Neural progenitor cell (in vitro differentiated cells): ENCODE measurements around the gene HYDIN. TPM values are rescaled to one million over a fixed set of nuclear protein-coding genes. Genes with fewer than 3 reads are reported as not detected.
"Not testable (repeated sequence)": the region's sequence is repeated elsewhere in the genome, so short reads cannot be mapped to it uniquely, and the experiment has no call there.

Source experiments
- DNase-seq: peaks from one replicate; pipeline ENCODE4 v3.0.0-alpha.2; 2016; ENCODE audit warnings: low spot score
- H2AFZ ChIP-seq: fragments of 200-600 bp; sonication (generic); replicated peaks from 2 replicates; pipeline ENCODE4 v1.6.1; 2016; ENCODE audit warnings: antibody characterized with exemption
- H3F3A ChIP-seq: fragments of 200-600 bp; sonication (generic); 2 replicates; pipeline ENCODE4 v1.6.1; 2016; ENCODE audit warnings: antibody characterized with exemption, low read depth
- H3K27ac ChIP-seq: fragments of 200-600 bp; sonication (generic); 2 replicates; pipeline ENCODE4 v1.5.1; 2016; ENCODE audit warnings: mild to moderate bottlenecking
- H3K27me3 ChIP-seq: fragments of 200-600 bp; sonication (generic); 2 replicates; pipeline ENCODE4 v1.6.1; 2016; ENCODE audit warnings: mild to moderate bottlenecking, moderate library complexity
- H3K36me3 ChIP-seq: fragments of 200-600 bp; sonication (generic); 2 replicates; pipeline ENCODE4 v1.5.1; 2016
- H3K4me1 ChIP-seq: fragments of 200-600 bp; sonication (generic); 2 replicates; pipeline ENCODE4 v1.6.1; 2016; ENCODE audit warnings: mixed run types
- H3K4me2 ChIP-seq: fragments of 200-600 bp; sonication (generic); 2 replicates; pipeline ENCODE4 v1.6.1; 2016
- H3K4me3 ChIP-seq: fragments of 200-600 bp; sonication (generic); 2 replicates; pipeline ENCODE4 v1.5.1; 2016
- H3K79me2 ChIP-seq: fragments of 200-600 bp; sonication (generic); 2 replicates; pipeline ENCODE4 v1.6.1; 2016; ENCODE audit warnings: low read depth
- H3K9ac ChIP-seq: fragments of 200-600 bp; sonication (generic); 2 replicates; pipeline ENCODE4 v1.6.1; 2016
- H3K9me3 ChIP-seq: fragments of 200-600 bp; sonication (generic); 2 replicates; pipeline ENCODE4 v1.5.1; 2016; ENCODE audit warnings: low read depth
- H4K20me1 ChIP-seq: fragments of 200-600 bp; sonication (generic); 2 replicates; pipeline ENCODE4 v1.6.1; 2016; ENCODE audit warnings: low read depth
- H3K27ac Mint-ChIP-seq: 3 replicates; pipeline ENCODE4 v1.8.0; 2021; ENCODE audit warnings: mixed read lengths
- H3K27me3 Mint-ChIP-seq: 2 replicates; pipeline ENCODE4 v1.8.0; 2022; ENCODE audit warnings: low read depth, mild to moderate bottlenecking, inconsistent platforms, moderate library complexity, mixed read lengths; ENCODE audit not compliant: insufficient read depth
- H3K36me3 Mint-ChIP-seq: 3 replicates; pipeline ENCODE4 v1.8.0; 2021; ENCODE audit warnings: mixed read lengths
- H3K4me1 Mint-ChIP-seq: 3 replicates; pipeline ENCODE4 v1.8.0; 2021; ENCODE audit warnings: mixed read lengths
- H3K4me3 Mint-ChIP-seq: 3 replicates; pipeline ENCODE4 v1.8.0; 2021; ENCODE audit warnings: mild to moderate bottlenecking, moderate library complexity, mixed read lengths
- H3K9me3 Mint-ChIP-seq: 3 replicates; pipeline ENCODE4 v1.8.0; 2020; ENCODE audit warnings: mixed read lengths
- CTCF ChIP-seq: fragments of 200-600 bp; sonication (generic); IDR thresholded peaks from 2 replicates; pipeline ENCODE4 v1.5.1; 2017; ENCODE audit warnings: antibody characterized with exemption, mild to moderate bottlenecking
- total RNA-seq: library from RNA; depleted of rRNA; stranded (reverse); fragments of >200 nt; gene quantifications from 2 replicates; pipeline ENCODE4 v1.2.3, GENCODE V29; 2015; ENCODE audit warnings: low replicate concordance

The HYDIN gene
- total RNA-seq, 1 donor from 2014 or later, result 4.0 TPM

DNA sequence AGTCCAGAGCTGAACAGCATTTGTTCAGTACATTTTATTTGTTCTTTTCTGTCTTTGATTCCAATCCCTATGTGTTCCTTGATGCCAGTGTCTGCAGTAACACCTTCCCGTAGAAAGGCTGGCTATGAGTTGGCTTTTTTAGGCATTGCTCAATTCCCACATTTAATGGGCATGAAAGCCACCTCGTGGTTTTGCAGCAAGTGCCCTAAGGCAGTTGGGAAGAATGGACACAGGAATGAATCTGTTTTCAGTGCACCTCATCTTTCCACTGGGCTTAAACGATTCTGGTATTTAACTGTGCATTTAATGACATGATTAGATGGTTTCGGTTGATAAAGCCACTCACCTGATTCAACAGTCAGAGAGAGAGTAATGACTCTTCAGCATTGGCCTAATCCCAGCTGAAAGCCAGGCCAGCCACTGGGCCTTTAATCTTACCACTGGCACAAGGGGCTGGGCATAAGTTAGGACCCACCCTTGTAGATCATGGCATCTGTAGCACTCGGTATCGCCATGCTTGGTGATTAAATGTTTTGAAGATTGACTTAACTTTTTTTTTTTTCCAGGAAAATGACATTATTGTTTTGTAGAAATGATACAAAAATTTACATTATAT lies 211.3 kb downstream of the HYDIN start:
- H3K27me3 Mint-ChIP-seq, H3K9ac ChIP-seq, H4K20me1 ChIP-seq, H2AFZ ChIP-seq, H3K27ac ChIP-seq, DNase-seq, H3K36me3 Mint-ChIP-seq, H3F3A ChIP-seq, H3K4me3 Mint-ChIP-seq, H3K9me3 ChIP-seq, H3K4me3 ChIP-seq, H3K27me3 ChIP-seq, H3K4me1 ChIP-seq, H3K79me2 ChIP-seq, H3K27ac Mint-ChIP-seq, H3K9me3 Mint-ChIP-seq, H3K4me1 Mint-ChIP-seq, H3K4me2 ChIP-seq, H3K36me3 ChIP-seq: not testable (repeated sequence)

DNA sequence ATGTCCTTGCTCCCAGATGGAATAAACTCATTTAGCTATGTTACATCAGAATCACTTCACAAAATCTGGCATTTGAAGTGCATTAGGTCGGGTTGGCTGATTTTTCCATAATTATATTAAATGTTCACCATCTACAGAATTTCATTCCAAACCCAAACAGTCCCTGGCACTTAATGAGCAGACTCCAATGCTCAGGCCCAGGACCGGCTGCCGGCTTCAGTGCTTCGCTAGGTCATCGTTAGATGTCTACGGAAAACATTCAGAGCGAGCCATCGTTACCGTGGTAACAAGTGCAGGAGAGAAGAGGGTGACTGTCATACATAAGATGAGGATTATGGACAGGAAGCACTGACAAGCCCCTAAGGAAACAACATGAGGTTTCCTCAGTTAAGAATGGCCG lies 215.1 kb downstream of the HYDIN start:
- not testable (repeated sequence) for H3K4me2 ChIP-seq, H4K20me1 ChIP-seq, H3K4me1 ChIP-seq, H3K27ac Mint-ChIP-seq, H3K9me3 ChIP-seq, H3K27me3 Mint-ChIP-seq, H3K9ac ChIP-seq, H3K4me3 ChIP-seq, H3K4me1 Mint-ChIP-seq, H3K4me3 Mint-ChIP-seq, DNase-seq, H3K9me3 Mint-ChIP-seq, H3K36me3 Mint-ChIP-seq, H3K27me3 ChIP-seq, H3K27ac ChIP-seq, H3K36me3 ChIP-seq, H3K79me2 ChIP-seq, H2AFZ ChIP-seq, H3F3A ChIP-seq

- H3K27me3 Mint-ChIP-seq, H3K4me2 ChIP-seq, H3K4me3 Mint-ChIP-seq, H3K9me3 Mint-ChIP-seq, H3K27ac ChIP-seq, H3K27me3 ChIP-seq, H3K4me1 ChIP-seq, H3K9me3 ChIP-seq, H3K9ac ChIP-seq, H3F3A ChIP-seq, H3K4me1 Mint-ChIP-seq, H3K36me3 Mint-ChIP-seq, H3K4me3 ChIP-seq, H3K79me2 ChIP-seq, H4K20me1 ChIP-seq, H3K36me3 ChIP-seq: not testable (repeated sequence)
- H2AFZ ChIP-seq, result peak overlapping the region; percentile 58
- DNase-seq, result peak; percentile 2
- peak overlapping the region; percentile 79 for H3K27ac Mint-ChIP-seq
Measured at GRCh38 chr16:71009440-71010223, 220.9 kb downstream of the HYDIN start.

- H3K4me1 ChIP-seq, H3K27ac ChIP-seq, H3K9me3 ChIP-seq, H3K4me2 ChIP-seq, H3K27me3 Mint-ChIP-seq, H3K36me3 Mint-ChIP-seq, H3K9ac ChIP-seq, DNase-seq, H3F3A ChIP-seq, H3K27ac Mint-ChIP-seq, H4K20me1 ChIP-seq, H3K4me3 Mint-ChIP-seq, H3K4me1 Mint-ChIP-seq, H3K36me3 ChIP-seq, H3K4me3 ChIP-seq, H3K79me2 ChIP-seq, H2AFZ ChIP-seq, H3K9me3 Mint-ChIP-seq, H3K27me3 ChIP-seq: not testable (repeated sequence)
- peak; percentile 10 for TF ChIP-seq CTCF
Measured at GRCh38 chr16:71006516-71006915, 224.0 kb downstream of the HYDIN start.

DNA sequence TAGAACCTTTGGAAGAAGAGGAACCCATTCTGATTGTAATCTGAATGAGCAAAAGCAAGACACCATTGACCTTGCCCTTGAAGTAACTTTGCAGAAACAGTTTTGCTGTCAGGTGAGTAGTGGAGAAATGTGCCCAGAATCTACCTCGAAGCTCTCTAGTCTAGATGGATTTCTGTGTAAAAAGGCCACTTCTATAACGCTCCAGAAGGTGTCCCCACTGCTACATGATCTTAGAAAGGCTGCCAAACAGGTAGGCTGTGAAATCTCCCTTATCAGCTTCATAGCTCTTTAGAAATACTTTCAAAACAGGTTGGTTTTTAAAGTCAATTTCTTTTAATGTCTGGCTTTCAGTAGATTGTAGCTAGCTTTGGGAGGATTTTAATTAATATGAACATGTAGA lies 230.8 kb downstream of the HYDIN start:
- H3K27me3 ChIP-seq, H3K4me2 ChIP-seq, H3F3A ChIP-seq, H3K9me3 Mint-ChIP-seq, H3K4me3 ChIP-seq, H3K27ac Mint-ChIP-seq, H3K79me2 ChIP-seq, H3K9ac ChIP-seq, H3K27me3 Mint-ChIP-seq, H3K9me3 ChIP-seq, H3K27ac ChIP-seq, H4K20me1 ChIP-seq, H3K36me3 ChIP-seq, H3K36me3 Mint-ChIP-seq, H3K4me1 ChIP-seq, H3K4me1 Mint-ChIP-seq, H3K4me3 Mint-ChIP-seq, H2AFZ ChIP-seq: not testable (repeated sequence)
- TF ChIP-seq CTCF, result peak; percentile 51
- peak; percentile 49 for DNase-seq

DNA sequence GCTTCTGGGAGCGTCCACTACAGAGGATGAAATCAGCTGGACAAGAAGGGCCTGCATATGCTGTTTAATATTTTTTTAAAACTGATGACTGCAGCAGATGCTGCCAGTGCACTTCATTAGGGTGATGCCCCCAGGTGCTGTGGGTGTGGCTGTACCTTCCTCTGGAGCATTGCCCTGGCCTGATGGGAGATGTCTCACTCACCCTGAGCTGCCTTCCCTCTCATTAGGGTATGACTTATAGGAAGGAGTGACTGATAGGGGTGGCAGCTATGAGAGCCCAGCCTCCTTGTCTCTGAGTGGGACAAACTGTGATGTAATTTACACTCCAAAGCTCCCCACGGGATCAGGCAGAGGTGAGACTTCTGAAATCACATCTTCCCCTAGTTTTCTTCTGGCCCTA lies 234.7 kb downstream of the HYDIN start:
- H2AFZ ChIP-seq, H3K79me2 ChIP-seq, H3K27ac Mint-ChIP-seq, H3K27ac ChIP-seq, H3K9me3 ChIP-seq, H3K4me1 Mint-ChIP-seq, H3K4me3 ChIP-seq, DNase-seq, H3K4me3 Mint-ChIP-seq, H3K4me1 ChIP-seq, H3K36me3 ChIP-seq, H3K9me3 Mint-ChIP-seq, H3K27me3 ChIP-seq, H3K4me2 ChIP-seq, H3K9ac ChIP-seq, H4K20me1 ChIP-seq, H3K36me3 Mint-ChIP-seq, H3F3A ChIP-seq, H3K27me3 Mint-ChIP-seq: not testable (repeated sequence)

DNA sequence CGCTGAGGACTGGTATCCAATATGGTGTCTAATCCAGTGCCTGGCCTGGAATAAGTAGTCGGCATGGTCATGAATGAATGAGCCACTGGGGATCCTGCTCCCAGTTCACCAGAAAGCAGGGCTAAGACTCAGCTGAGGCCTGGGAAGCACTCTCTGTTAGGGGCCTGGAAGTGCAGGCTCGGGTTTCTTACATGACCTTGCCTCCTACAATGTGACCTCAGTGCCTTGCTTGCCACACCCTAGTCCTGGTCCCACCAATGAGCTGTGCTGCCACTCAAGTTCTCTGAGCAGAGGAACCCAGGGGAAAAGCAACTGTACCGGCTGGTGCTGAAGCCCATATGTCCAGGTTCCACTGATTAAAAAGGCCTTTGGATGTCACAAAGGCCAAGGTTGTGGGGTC lies 238.0 kb downstream of the HYDIN start:
- not testable (repeated sequence) for H3K4me1 Mint-ChIP-seq, H3K4me3 ChIP-seq, H3K36me3 ChIP-seq, H4K20me1 ChIP-seq, H3K4me2 ChIP-seq, H3K9me3 Mint-ChIP-seq, H3K9ac ChIP-seq, H3K79me2 ChIP-seq, H3K4me1 ChIP-seq, H3K27ac ChIP-seq, H3K27me3 Mint-ChIP-seq, H3K4me3 Mint-ChIP-seq, H3K36me3 Mint-ChIP-seq, H3F3A ChIP-seq, DNase-seq, H3K27ac Mint-ChIP-seq, H3K9me3 ChIP-seq, H3K27me3 ChIP-seq, H2AFZ ChIP-seq
